Measurements from ENCODE around the gene ABCF2.

The ABCF2 gene

DNA sequence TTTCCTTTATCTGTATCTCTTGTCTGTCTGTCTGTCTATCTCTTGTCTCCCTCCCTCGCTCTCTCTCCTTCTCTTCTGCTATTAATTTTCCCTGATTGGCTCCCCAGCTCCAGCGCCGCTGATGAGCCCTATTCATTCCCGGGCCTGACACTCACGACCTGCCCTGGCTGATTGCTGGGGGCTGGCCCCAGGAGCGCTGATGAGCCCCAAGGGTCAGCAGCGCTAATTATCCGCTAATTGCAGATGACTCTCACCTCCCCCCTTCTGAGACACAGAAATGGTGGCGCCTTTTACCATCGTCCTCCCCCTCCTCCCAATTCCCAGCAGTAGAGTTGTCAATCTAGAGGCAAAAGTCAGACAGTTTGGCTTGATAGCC lies 58.2 kb downstream of the ABCF2 start:
- no peak for DNase-seq

DNA sequence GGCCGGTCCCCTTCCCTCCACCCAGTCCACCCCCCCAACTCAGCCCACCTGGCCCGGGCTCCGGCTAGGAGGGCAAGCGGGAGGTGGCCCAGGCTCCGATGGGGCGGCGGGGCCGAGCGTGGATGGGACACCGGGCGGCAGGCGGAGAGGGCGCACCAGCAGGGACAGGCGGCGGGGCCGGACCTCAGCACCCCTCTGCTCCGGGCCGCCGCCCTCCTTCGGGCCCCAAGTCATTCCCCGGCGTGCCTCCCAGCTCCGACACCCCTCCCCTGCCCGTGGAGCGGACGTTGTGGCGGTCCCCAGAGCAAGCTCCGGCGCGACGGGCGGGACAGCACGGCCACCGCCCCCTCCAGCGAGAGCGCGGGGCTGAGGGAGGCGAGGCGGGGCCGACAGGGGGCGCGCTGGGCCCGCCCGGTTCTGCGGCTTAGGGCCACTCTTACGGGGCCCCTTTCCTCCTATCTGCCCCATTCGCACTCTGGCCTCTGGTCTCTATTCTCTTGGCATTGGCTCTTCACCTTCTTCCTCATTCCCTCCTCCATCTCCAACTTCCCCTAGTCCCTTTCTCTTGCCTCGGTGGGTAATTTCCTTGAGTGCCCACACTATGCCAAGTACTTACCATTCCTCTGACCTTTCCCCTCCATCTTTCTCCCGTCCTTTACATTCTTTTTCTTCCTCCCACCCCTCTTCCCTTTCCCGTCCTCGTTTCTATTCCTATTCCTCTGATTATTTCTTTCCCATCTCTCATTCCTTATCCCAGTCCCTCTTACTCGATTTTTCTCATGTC lies 58.8 kb downstream of the ABCF2 start:
- DNase-seq = peak; percentile 77 to 81

DNA sequence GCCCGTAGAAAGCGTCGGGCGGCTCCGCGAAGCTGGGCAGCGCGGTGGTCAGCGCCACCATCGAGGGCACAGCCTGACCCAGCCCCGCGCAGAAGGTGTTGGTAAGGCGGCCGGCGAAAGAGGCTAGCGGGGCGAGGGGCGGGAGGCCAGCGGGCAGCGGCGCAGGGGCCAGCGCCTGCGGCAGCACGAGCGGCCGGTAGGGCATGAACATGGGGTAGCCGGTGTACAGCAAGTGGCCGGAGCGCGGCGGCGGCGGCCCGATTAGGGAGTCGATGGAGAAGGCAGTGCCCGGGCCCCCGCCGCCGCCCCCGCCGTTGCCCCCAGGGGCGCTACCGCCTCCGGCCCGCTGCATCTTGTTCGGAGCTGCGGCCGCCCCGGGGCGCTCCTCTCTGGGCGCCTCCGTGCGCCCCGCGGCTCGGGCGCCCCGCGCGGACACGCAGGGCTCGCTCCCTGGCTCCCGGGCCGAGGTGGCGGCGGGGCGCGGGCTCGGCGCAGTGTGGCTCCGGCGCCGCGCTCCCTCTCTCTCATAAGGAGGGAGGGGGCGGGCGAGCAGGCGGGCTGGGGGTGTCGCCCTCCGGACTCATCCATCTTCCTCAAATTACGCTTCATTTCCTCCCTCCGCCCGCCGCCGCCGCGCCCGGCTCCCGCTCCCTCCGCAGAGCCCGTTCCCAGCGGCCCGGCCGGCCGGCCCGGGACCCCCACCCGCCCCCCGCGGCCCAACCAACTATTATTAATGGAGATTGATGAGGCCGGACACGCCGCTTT lies 59.6 kb downstream of the ABCF2 start, which contains the start of gene GBX1:
Gene GBX1 (minus strand): TSS at position 498 of the 765 bp plus-strand sequence. CDS start 146 bp downstream, at position 352.
- peak in 1 of 2 experiments; percentile 32 for DNase-seq

DNA sequence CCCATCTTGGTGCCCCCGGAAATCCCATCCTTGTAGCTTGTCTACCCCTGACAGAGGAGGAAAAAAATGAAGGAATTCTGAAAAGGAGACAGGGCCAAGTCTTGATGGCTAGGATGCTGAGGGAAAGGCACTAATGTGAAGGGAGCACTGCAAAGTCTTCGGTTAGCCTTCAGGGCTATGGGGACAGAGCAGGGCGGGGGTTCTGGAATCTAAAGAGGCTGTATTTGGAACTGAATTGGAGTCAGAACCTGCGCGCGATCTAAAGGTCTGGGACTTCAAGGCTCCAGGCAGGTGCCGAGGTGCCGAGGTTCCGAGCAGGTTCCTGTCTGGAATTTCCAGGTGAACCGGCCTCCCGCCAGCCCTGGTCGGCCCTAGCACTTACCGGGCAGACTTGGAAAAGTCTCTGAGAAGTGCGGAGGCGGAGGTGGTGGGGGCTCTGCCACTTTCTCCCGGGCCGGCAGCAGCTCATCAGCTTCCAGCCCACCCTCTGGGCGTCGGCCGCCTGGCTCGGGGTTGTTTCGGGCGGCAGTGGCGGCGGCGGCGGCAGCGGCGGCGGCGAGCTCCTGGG lies 60.3 kb downstream of the ABCF2 start:
- DNase-seq = no peak

Measured in activated T-cell treated with anti-CD3 and anti-CD28 coated beads, Interleukin-2, amount 50 U/mL, for 48 hours (primary cell).